ENCODE measurements around the gene RPL22. TPM values are rescaled to one million over a fixed set of nuclear protein-coding genes. Genes with fewer than 3 reads are reported as not detected.

RPL22 gene
- total RNA-seq, 1 experiment from 2014 or later, result 456 TPM

DNA sequence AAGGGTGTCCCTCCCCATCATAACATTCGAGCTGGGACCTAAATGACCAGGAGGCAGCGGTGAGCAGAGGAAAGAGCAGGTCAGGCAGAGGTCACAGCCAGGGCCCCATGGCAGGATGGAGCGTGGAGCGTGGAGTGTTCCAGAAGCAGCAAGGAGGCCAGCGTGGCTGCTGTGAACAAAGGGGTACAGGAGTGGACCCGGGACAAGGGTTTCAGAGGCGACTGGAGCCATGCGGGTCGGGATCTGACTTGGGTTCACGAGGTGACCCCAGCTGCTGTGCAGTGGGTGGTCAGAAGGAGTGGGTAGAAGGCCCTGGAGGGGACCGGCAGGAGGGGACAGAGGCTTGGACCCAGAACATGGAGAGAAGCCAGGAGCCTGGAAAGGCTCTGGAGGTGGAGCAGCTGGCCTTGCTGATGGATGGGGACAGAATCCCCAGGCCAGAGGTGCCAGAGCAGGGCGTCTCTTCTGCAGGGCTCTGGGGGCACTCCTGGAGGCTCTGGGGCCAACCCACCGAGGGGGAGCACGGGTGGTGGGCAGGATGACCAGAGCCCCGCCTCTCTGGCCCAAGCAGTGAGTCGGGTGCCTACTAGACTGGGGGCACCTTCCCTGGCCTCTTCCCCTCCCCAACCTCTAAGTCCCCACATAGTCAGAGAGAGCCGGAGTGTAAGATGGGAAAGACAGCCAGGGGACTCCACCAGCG is 21.6 kb downstream of the RPL22 start:
- ChIA-PET POLR2A (no interaction called here), RAD21 (ENCODE audit: low non-redundant PET in 1 of 2, low total read pairs in 2 of 2, uncharacterized antibody in 2 of 2, unreplicated experiment in 2 of 2) (no interaction called here), CTCF (no interaction called here)
- Histone ChIP-seq H3K4me1 (ENCODE audit: control insufficient read depth in 1 of 2, insufficient read depth in 2 of 2, low read length in 2 of 2) (peaks cover 6 to 12% of the 10 kb centered on the region in 2 experiments; a peak in 3 of 4 replicates), H3K9me2 (ENCODE audit: insufficient read depth) (no peaks in the 10 kb centered on the region), H3K79me2 (ENCODE audit: insufficient read depth, low read length) (no peaks in the 10 kb centered on the region), H3K27me3 (ENCODE audit: insufficient read depth, low read length) (no peaks in the 10 kb centered on the region), H3K9ac (ENCODE audit: low read length) (no peak overlapping the region), H3K4me2 (ENCODE audit: low read length) (no peak overlapping the region), H3K36me3 (ENCODE audit: control insufficient read depth in 1 of 2, insufficient read depth in 2 of 2, low read length in 2 of 2) (no peaks in the 10 kb centered on the region), H2AFZ (ENCODE audit: low read depth, low read length, poor library complexity, severe bottlenecking) (no peak overlapping the region), H3K9me3 (ENCODE audit: control insufficient read depth in 1 of 2, insufficient read depth in 1 of 2, low read depth in 1 of 2, low read length in 2 of 2) (no peaks in the 10 kb centered on the region), H3K4me3 (replicated peaks in 1 of 2; ENCODE audit: low read depth in 1 of 2, low read length in 2 of 2) (no peak overlapping the region), H4K20me1 (ENCODE audit: insufficient read depth) (no peaks in the 10 kb centered on the region), H3K27ac (ENCODE audit: low read depth, low read length) (no peak overlapping the region)
- TF ChIP-seq SP1 (IDR thresholded peaks at IDR 0.05; ENCODE audit: low read depth) (no peak), EGR1 (IDR thresholded peaks at IDR 0.05; ENCODE audit: low read depth) (no peak), RAD21 (IDR thresholded peaks at IDR 0.05; ENCODE audit: low read depth) (no peak), JUND (IDR thresholded peaks at IDR 0.05) (no peak), YY1 (IDR thresholded peaks at IDR 0.05; ENCODE audit: extremely low read depth, insufficient replicate concordance, low read depth, low read length) (no peak), ZFX (IDR thresholded peaks at IDR 0.05) (no peak), EZH2phosphoT487 (IDR thresholded peaks at IDR 0.05; ENCODE audit: borderline replicate concordance) (no peak), POLR2AphosphoS5 (IDR thresholded peaks at IDR 0.05; ENCODE audit: low read depth, low read length) (no peak), SIN3A (IDR thresholded peaks at IDR 0.05; ENCODE audit: low read depth) (no peak), SRF (IDR thresholded peaks at IDR 0.05; ENCODE audit: low read depth) (no peak), ELF1 (IDR thresholded peaks at IDR 0.05; ENCODE audit: borderline replicate concordance, low read depth) (no peak), EZH2 (IDR thresholded peaks at IDR 0.05) (no peak), CEBPB (IDR thresholded peaks at IDR 0.05; ENCODE audit: low read depth) (no peak), CBX3 (IDR thresholded peaks at IDR 0.05; ENCODE audit: low read depth) (no peak), TCF7L2 (IDR thresholded peaks at IDR 0.05; ENCODE audit: borderline replicate concordance, extremely low read depth, insufficient read depth, insufficient read length) (no peak), ZNF274 (IDR thresholded peaks at IDR 0.05; ENCODE audit: low read depth, low read length) (no peak)
- TF ChIP-seq, protein P1, sequence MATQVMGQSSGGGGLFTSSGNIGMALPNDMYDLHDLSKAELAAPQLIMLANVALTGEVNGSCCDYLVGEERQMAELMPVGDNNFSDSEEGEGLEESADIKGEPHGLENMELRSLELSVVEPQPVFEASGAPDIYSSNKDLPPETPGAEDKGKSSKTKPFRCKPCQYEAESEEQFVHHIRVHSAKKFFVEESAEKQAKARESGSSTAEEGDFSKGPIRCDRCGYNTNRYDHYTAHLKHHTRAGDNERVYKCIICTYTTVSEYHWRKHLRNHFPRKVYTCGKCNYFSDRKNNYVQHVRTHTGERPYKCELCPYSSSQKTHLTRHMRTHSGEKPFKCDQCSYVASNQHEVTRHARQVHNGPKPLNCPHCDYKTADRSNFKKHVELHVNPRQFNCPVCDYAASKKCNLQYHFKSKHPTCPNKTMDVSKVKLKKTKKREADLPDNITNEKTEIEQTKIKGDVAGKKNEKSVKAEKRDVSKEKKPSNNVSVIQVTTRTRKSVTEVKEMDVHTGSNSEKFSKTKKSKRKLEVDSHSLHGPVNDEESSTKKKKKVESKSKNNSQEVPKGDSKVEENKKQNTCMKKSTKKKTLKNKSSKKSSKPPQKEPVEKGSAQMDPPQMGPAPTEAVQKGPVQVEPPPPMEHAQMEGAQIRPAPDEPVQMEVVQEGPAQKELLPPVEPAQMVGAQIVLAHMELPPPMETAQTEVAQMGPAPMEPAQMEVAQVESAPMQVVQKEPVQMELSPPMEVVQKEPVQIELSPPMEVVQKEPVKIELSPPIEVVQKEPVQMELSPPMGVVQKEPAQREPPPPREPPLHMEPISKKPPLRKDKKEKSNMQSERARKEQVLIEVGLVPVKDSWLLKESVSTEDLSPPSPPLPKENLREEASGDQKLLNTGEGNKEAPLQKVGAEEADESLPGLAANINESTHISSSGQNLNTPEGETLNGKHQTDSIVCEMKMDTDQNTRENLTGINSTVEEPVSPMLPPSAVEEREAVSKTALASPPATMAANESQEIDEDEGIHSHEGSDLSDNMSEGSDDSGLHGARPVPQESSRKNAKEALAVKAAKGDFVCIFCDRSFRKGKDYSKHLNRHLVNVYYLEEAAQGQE (IDR thresholded peaks at IDR 0.05; ENCODE audit: low read depth), result no peak
- TF ChIP-seq, protein P2, sequence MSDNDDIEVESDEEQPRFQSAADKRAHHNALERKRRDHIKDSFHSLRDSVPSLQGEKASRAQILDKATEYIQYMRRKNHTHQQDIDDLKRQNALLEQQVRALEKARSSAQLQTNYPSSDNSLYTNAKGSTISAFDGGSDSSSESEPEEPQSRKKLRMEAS (IDR thresholded peaks at IDR 0.05), result no peak
- TF ChIP-seq, protein P3, sequence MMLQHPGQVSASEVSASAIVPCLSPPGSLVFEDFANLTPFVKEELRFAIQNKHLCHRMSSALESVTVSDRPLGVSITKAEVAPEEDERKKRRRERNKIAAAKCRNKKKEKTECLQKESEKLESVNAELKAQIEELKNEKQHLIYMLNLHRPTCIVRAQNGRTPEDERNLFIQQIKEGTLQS (IDR thresholded peaks at IDR 0.05), result no peak
- TF ChIP-seq, protein P4, sequence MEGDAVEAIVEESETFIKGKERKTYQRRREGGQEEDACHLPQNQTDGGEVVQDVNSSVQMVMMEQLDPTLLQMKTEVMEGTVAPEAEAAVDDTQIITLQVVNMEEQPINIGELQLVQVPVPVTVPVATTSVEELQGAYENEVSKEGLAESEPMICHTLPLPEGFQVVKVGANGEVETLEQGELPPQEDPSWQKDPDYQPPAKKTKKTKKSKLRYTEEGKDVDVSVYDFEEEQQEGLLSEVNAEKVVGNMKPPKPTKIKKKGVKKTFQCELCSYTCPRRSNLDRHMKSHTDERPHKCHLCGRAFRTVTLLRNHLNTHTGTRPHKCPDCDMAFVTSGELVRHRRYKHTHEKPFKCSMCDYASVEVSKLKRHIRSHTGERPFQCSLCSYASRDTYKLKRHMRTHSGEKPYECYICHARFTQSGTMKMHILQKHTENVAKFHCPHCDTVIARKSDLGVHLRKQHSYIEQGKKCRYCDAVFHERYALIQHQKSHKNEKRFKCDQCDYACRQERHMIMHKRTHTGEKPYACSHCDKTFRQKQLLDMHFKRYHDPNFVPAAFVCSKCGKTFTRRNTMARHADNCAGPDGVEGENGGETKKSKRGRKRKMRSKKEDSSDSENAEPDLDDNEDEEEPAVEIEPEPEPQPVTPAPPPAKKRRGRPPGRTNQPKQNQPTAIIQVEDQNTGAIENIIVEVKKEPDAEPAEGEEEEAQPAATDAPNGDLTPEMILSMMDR (IDR thresholded peaks at IDR 0.05 in 2 of 3, conservative IDR thresholded peaks at IDR 0.05 in 1 of 3; ENCODE audit: borderline replicate concordance in 1 of 3, insufficient read depth in 1 of 3, low read depth in 2 of 3, low read length in 2 of 3), result no peak
- BruUV-seq (replicated peaks), result no TSS peak
- intact Hi-C loops (cut with micrococcal nuclease), result no loop called here
- ATAC-seq (no peak), DNase-seq (ENCODE audit: low read depth, low spot score) (no peak)
